GM03348 (cell line): Measurements from ENCODE around the gene RAB11FIP5.
A peak's percentile ranks its signal among the peaks of the same experiment; 100 is the strongest.
"Not testable (repeated sequence)": the region's sequence is repeated elsewhere in the genome, so short reads cannot be mapped to it uniquely, and the experiment has no call there.

Experiments used
- DNase-seq: peaks from one replicate; pipeline ENCODE4 v3.0.0; 2012; ENCODE audit warnings: low spot score

The RAB11FIP5 gene

GRCh38 chr2:73112913-73113854 lies at the start of gene RAB11FIP5:
Gene RAB11FIP5, minus strand, starts transcription at chr2:73112948. Its CDS starts 171 bp downstream, at chr2:73112777.
- peak; percentile 95 for DNase-seq

- peak; percentile 90 for DNase-seq
These were observed 43.9 kb upstream of the RAB11FIP5 start for GRCh38 chr2:73156539-73157124.

DNA sequence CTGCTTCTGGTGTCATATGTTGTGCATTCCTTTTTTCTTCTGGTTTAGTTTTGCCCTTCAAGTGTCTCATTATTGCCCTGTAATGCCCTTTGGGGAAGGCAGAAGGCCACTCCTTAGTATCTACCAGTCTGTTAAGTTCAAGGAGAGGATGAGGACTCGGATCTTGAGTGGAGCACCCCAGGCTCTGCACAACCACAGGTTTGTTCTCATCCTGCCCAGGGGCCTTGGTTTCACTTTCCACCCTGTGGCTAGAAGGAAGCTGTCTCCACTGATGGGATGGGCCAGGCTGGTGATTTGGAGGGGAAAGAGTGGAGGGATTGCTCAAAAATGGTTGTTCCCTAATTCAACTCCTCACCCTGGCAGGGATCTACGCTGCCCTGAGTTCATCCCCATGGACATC lies 30.2 kb upstream of the RAB11FIP5 start:
- no peak for DNase-seq

- no peak for DNase-seq
These were observed 29.1 kb upstream of the RAB11FIP5 start for GRCh38 chr2:73141896-73142295.

DNA sequence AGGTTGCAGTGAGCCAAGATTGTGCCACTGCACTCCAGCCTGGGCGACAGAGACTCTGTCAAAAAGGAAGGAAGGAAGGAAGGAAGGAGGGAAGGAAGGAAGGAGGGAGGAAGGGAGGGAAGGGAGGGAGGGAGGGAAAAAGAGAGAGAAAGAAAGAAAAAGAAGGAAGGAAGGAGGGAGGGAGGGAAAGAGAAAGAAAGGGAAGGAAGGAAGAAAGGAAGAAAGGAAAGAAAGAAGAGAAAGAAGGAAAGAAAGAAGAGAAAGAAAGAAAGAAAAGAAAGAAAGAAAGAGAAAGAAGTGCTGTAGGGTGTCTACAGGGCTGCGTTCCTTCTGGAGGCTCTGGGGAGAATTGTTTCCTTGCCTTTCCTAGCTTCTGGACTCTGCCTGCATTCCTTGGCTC lies 22.5 kb upstream of the RAB11FIP5 start:
- DNase-seq, result no peak

- DNase-seq, result peak; percentile 64
These were observed 21.7 kb upstream of the RAB11FIP5 start for GRCh38 chr2:73134471-73134870.

DNA sequence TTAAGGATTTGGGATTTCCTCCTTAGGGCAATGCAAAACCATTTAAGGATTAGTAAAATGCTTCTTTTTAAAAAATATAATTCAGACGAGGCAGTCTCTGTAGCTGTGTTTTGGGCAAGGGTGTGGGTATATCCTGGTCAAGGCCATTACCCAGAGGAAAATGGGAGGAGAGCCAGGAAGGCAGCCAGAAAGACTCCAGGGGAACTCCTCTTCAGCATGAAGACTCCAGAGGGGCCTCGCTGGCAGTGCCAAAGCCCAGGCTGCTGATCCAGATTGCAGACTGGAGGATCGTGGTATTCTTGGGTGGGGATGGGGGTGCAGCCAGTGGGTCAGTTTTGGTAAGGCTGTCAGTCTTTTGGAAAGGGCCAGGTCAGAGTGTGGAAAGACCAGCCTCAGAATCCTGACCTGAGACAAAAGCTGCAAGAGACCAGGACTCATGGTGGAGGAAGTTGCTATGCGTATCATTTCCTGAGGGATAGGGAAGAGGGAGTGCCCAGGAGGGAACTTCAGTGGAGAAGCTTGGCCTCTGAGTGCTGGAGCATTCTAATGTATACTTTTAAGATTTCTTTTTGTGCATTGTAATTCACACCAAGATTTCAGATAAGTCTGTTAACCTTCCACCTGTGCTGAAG lies 20.9 kb upstream of the RAB11FIP5 start:
- no peak for DNase-seq

GRCh38 chr2:73131807-73132206 lies 19.1 kb upstream of the RAB11FIP5 start:
- DNase-seq, result peak; percentile 34

- DNase-seq, result no peak
These were observed 18.0 kb upstream of the RAB11FIP5 start for GRCh38 chr2:73130790-73131189.

DNA sequence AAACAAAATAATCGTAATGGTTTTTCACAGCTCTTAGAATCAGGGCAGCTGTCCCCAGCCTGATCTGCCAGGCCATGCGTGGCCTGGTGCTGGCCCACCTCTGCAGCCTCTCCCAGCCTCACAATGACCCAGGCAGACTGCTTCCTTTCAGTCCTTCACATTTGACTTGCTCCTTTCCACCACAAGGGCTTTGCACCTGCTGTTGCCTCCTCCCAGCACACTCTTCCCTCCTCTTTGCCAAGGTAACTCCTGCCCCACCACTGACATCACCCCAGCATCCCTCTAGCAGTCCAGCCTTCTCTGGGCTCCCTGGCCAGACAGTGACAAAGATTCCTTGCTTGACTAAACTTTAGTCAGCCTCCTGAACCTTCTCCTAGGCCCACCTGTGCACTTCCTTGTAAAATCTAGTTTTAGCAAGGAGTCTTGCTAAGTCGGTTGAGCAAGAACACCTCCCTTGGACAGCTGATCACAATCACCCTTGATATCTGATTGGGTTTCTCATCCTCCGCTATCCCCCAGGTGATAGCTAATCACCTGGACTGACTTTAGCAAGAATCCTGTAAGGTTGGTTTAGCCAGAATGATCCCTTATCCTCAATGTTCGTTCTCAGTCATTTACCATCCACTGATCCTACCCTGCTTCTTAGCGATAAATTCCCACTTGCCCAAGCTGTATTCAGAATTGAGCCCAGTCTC lies 16.2 kb upstream of the RAB11FIP5 start:
- no peak for DNase-seq

GRCh38 chr2:73122536-73122935 lies 9.8 kb upstream of the RAB11FIP5 start:
- DNase-seq, result no peak

DNA sequence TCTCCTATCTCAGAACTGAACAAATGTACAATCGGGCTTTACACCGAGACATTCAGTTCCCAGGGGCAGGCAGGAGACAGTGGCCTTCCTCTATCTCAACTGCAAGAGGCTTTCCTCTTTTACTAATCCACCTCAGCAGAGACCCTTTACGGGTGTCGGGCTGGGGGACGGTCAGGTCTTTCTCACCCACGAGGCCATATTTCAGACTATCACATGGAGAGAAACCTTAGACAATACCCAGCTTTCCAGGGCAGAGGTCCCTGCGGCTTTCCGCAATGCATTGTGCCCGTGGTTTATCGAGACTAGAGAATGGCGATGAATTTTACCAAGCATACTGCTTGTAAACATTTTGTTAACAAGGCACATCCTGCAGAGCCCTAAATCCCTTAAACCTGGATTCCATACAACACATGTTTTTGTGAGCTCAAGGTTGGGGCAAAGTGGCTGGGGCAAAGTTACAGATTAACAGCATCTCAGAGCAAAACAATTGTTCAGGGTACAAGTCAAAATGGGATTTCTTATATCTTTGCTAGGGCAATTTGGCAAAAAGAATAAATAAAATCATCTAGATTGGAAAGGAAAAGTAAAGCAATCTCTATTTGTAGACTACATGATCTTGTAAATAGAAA lies 7.0 kb upstream of the RAB11FIP5 start:
- DNase-seq, result not testable (repeated sequence)

DNA sequence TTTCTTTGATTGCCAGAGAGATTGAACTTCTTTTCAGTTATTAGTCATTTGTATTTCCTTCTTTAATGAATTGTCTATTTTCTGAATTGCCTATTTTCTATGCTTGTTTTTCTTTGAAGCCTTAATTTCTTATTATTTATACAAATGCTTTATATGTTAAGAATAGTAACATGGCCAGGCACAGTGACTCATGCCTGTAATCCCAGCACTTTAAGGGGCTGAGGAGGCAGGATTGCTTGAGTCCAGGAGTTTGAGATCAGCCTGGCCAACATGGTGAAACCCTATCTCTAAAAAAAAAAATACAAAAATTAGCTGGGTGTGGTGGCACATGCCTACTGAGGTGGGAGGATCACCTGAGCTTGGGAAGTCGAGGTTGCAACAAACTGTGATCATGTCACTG lies 4.7 kb upstream of the RAB11FIP5 start:
- no peak for DNase-seq

DNA sequence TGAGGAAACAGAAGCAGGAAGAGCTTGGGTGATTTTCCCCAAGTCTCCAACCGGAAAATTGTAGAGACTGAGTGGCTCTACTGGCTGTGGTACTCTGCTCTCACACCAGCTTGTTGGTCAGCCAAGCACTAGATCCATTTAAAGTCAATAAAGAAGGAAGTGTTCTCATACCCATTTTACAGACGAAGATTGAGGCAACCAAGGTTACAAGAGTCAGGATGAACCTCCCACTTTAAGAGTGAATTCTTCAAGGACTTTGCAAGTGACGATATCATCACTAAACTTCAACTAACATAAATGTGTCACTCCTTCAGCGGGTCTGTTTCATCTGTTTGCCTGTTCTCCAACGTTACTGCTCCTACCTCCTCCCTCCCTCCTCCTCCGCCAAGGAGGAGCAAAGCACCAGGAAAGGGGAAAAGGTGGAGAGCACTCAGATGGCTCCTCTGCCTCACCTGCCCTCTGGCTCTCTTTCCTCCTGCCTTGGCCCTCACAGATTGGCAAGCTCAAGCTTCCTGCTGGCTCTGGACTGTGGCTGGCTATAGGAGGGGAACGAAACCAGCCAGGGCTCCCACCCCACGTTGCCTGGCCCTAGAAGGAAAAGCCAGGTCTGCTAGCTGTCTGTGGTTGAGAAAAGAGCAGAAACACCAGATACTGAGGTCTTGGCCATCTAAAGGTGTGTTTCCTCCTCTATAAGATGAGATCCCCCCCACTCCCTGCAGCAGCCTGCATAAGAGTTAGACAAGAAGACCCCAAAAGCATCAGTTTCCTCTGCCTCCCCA lies 3.6 kb upstream of the RAB11FIP5 start:
- no peak for DNase-seq

- no peak for DNase-seq
These were observed 1.6 kb upstream of the RAB11FIP5 start for GRCh38 chr2:73114273-73114867.

- peak; percentile 56 for DNase-seq
These were observed 479 bp downstream of the RAB11FIP5 start for GRCh38 chr2:73112026-73112912.

DNA sequence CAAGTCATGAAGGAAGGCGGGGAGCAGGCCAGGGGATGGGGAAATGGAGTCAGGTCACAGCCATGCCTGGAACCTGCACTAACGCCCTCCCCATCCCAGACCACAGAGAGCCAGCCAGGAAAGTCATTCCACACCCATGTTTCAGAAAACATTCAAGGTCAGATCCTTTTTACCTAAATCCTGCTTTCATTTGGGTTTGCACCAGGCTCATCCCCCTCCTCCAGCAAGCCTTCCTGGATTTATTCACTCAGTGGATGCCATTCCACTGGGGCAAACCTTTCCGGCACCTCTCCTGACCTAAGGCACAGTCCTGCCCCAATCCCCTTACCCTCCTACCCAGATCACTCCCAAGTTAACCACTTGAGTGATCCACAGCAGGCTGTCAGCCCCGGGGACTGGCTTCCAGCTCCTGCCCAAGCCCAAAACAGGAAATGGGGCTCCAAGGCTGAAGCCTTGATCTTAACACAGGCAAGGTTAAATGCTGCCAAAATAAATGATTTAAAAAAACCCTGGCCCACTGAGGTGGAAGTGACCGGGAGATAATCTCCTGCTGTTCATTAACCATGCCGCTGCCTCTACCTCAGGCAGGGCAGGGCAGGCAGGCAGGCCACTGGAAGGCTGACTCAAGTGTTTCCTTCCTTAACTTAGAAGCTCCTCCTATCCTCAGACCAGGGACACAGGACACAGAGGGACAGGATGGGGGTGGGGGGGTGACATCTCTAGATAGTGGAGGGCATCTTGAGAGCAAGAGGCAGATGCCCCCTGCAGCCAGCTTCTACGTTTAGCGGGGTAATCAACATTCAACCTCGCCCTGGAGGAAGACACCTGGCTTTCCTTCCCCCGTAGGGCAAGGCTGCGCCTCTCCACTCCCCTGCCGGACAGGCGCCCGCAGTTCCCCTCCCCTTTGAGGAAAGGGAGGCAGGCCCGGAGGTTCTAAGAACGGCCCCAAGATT lies 1.4 kb downstream of the RAB11FIP5 start:
- peak; percentile 57 for DNase-seq
